Breast epithelium (tissue), 4 donors: ENCODE data around the gene DNAJC10. TPM values are rescaled to one million over a fixed set of nuclear protein-coding genes. Genes with fewer than 3 reads are reported as not detected.

Experiments
- DNase-seq, 2 donors: peaks; one replicate each; pipeline ENCODE4 v3.0.0-alpha.2; 2019; ENCODE audit warnings: low spot score in 2 of 2
- H3K27ac ChIP-seq, 2 donors: fragments of 200-600 bp; sonication (generic) in 1 of 2; one replicate each; pipeline ENCODE4 v1.5.1; 2016 to 2019; ENCODE audit warnings: mild to moderate bottlenecking in 1 of 2
- H3K27me3 ChIP-seq, 2 donors: fragments of 200-600 bp; sonication (generic) in 1 of 2; one replicate each; pipeline versions ENCODE4 v1.5.1 to v1.6.0; 2017 to 2019; ENCODE audit warnings: control low read depth in 1 of 2, mild to moderate bottlenecking in 1 of 2
- H3K36me3 ChIP-seq: fragments of 200-600 bp; one replicate; pipeline ENCODE4 v1.5.1; 2019
- H3K4me1 ChIP-seq, 2 donors: fragments of 200-600 bp; sonication (generic); one replicate each; pipeline ENCODE4 v1.5.1; 2016 to 2019; ENCODE audit warnings: control low read depth in 1 of 2
- H3K4me3 ChIP-seq, 3 donors: fragments of 200-600 bp; sonication (generic); 1 replicate in 2 of 3; 2 replicates in 1 of 3; pipeline ENCODE4 v1.5.1; 2016 to 2019; ENCODE audit warnings: mild to moderate bottlenecking in 3 of 3, moderate library complexity in 2 of 3
- H3K9me3 ChIP-seq, 2 donors: fragments of 200-600 bp; sonication (generic) in 1 of 2; one replicate each; pipeline ENCODE4 v1.5.1; 2016 to 2019; ENCODE audit warnings: control low read depth in 1 of 2
- CTCF ChIP-seq, 3 donors: fragments of 450-650 bp; IDR thresholded peaks; one replicate each; pipeline ENCODE4 v1.5.1; 2016 to 2017; ENCODE audit warnings: antibody characterized with exemption in 3 of 3, mild to moderate bottlenecking in 3 of 3, moderate library complexity in 3 of 3
- POLR2A ChIP-seq: fragments of 450-650 bp; IDR thresholded peaks from one replicate; pipeline ENCODE4 v1.6.1; 2016; ENCODE audit warnings: antibody characterized with exemption, mild to moderate bottlenecking, moderate library complexity
- POLR2AphosphoS5 ChIP-seq, 3 donors: sonication (generic); formaldehyde crosslinking; IDR thresholded peaks; one replicate each; pipeline ENCODE4 v1.6.1; 2017; ENCODE audit warnings: antibody characterized with exemption in 3 of 3
- intact Hi-C: fragments of 100-400 bp; cut with DNase I; formaldehyde crosslinking; loops from one replicate; pipeline ENCODE4 v1.15.1; 2023; ENCODE audit warnings: low total_unique reads
- total RNA-seq, 3 donors: library from RNA; depleted of rRNA; stranded (reverse); fragments of >200 nt; gene quantifications; one replicate each; pipeline ENCODE4 v1.1.0, GENCODE V29; 2016

The DNAJC10 gene
- total RNA-seq, 3 donors from 2014 or later = 41.8 to 57.5 (median 53.7) TPM

- Histone ChIP-seq H3K4me1 (no peaks in the 10 kb centered on the region), H3K9me3 (no peaks in the 10 kb centered on the region), H3K27me3 (no peaks in the 10 kb centered on the region), H3K36me3 (no peaks in the 10 kb centered on the region), H3K4me3 (no peak overlapping the region), H3K27ac (no peak overlapping the region)
- intact Hi-C loops = no loop called here
- DNase-seq = no peak
- TF ChIP-seq POLR2A = no peak
- no peak for TF ChIP-seq POLR2AphosphoS5 (IDR thresholded peaks at IDR 0.05)
- no peak for TF ChIP-seq CTCF (IDR thresholded peaks at IDR 0.05)
These were observed 106.7 kb downstream of the DNAJC10 start for GRCh38 chr2:182822733-182823132.

- no peak for DNase-seq
- Histone ChIP-seq H3K27ac (no peak overlapping the region), H3K9me3 (no peaks in the 10 kb centered on the region), H3K36me3 (no peaks in the 10 kb centered on the region), H3K4me1 (no peaks in the 10 kb centered on the region), H3K4me3 (no peak overlapping the region), H3K27me3 (no peaks in the 10 kb centered on the region)
- intact Hi-C loops = no loop called here
- TF ChIP-seq CTCF (IDR thresholded peaks at IDR 0.05) (no peak), POLR2AphosphoS5 (IDR thresholded peaks at IDR 0.05) (no peak), POLR2A (no peak)
These were observed 108.2 kb downstream of the DNAJC10 start for GRCh38 chr2:182824056-182824766.

GRCh38 chr2:182824767-182825158 is 108.7 kb downstream of the DNAJC10 start:
- H3K4me1 ChIP-seq = no peaks in the 10 kb centered on the region
- no peak for DNase-seq

GRCh38 chr2:182826064-182826463 is 110.0 kb downstream of the DNAJC10 start:
- no peak for DNase-seq
- Histone ChIP-seq H3K9me3 (no peaks in the 10 kb centered on the region), H3K4me1 (no peaks in the 10 kb centered on the region), H3K36me3 (no peaks in the 10 kb centered on the region), H3K27ac (no peak overlapping the region), H3K27me3 (no peaks in the 10 kb centered on the region), H3K4me3 (no peak overlapping the region)
- intact Hi-C loops = no loop called here
- no peak for TF ChIP-seq POLR2A
- no peak for TF ChIP-seq POLR2AphosphoS5 (IDR thresholded peaks at IDR 0.05)
- no peak for TF ChIP-seq CTCF (IDR thresholded peaks at IDR 0.05)

More at GRCh38 chr2:182824767-182825158, 108.7 kb downstream of the DNAJC10 start:
- Histone ChIP-seq H3K27ac (no peak overlapping the region), H3K9me3 (no peaks in the 10 kb centered on the region), H3K27me3 (no peaks in the 10 kb centered on the region), H3K36me3 (no peaks in the 10 kb centered on the region), H3K4me3 (no peak overlapping the region)
- no peak for TF ChIP-seq POLR2A
- no peak for TF ChIP-seq POLR2AphosphoS5 (IDR thresholded peaks at IDR 0.05)
- no peak for TF ChIP-seq CTCF (IDR thresholded peaks at IDR 0.05)
- intact Hi-C loops = no loop called here

- H3K27me3 ChIP-seq = no peaks in the 10 kb centered on the region
- intact Hi-C loops = no loop called here
- no peak for DNase-seq
- no peaks in the 10 kb centered on the region for H3K36me3 ChIP-seq
- TF ChIP-seq CTCF (IDR thresholded peaks at IDR 0.05) (no peak), POLR2AphosphoS5 (IDR thresholded peaks at IDR 0.05) (no peak), POLR2A (no peak)
- H3K4me3 ChIP-seq = no peak overlapping the region
- H3K4me1 ChIP-seq = no peaks in the 10 kb centered on the region
- H3K27ac ChIP-seq = no peak overlapping the region
- no peaks in the 10 kb centered on the region for H3K9me3 ChIP-seq
These were observed 110.4 kb downstream of the DNAJC10 start for GRCh38 chr2:182826496-182826895.
